Uterus (tissue), 4 donors: ENCODE measurements around the gene PRKN. TPM values are rescaled to one million over a fixed set of nuclear protein-coding genes. Genes with fewer than 3 reads are reported as not detected.

Experiments used
- DNase-seq, 2 donors: peaks; one replicate each; pipeline ENCODE4 v3.0.0-alpha.2; 2019 to 2020
- H3K27ac ChIP-seq, 2 donors: fragments of 200-600 bp; sonication (generic); 1 replicate in 1 of 2; 2 replicates in 1 of 2; pipeline ENCODE4 v1.5.1; 2016 to 2018
- H3K27me3 ChIP-seq, 2 donors: fragments of 200-600 bp; sonication (generic); one replicate each; pipeline ENCODE4 v1.5.1; 2018 to 2019; ENCODE audit warnings: control low read depth in 1 of 2
- H3K36me3 ChIP-seq, 2 donors: fragments of 200-600 bp; sonication (generic); one replicate each; pipeline ENCODE4 v1.5.1; 2019; ENCODE audit warnings: control low read depth in 1 of 2
- H3K4me1 ChIP-seq, 2 donors: fragments of 200-600 bp; sonication (generic); one replicate each; pipeline ENCODE4 v1.5.1; 2018 to 2019; ENCODE audit warnings: control low read depth in 1 of 2
- H3K4me3 ChIP-seq, 2 donors: fragments of 200-600 bp; sonication (generic); 1 replicate in 1 of 2; 2 replicates in 1 of 2; pipeline ENCODE4 v1.5.1; 2018 to 2019; ENCODE audit warnings: mild to moderate bottlenecking in 1 of 2
- H3K9me3 ChIP-seq, 2 donors: fragments of 200-600 bp; sonication (generic); one replicate each; pipeline ENCODE4 v1.5.1; 2019; ENCODE audit warnings: control low read depth in 1 of 2
- CTCF ChIP-seq, 4 experiments: fragments of 200-600 bp in 2 of 4; fragments of 450-650 bp in 2 of 4; sonication (generic) in 2 of 4; IDR thresholded peaks; one replicate each; pipeline ENCODE4 v1.5.1; 2016 to 2019; ENCODE audit warnings: antibody characterized with exemption in 4 of 4, mild to moderate bottlenecking in 2 of 4, moderate library complexity in 1 of 4
- POLR2A ChIP-seq, 2 donors: fragments of 450-650 bp; IDR thresholded peaks; one replicate each; pipeline ENCODE4 v1.6.1; 2016; ENCODE audit warnings: antibody characterized with exemption in 2 of 2, mild to moderate bottlenecking in 1 of 2, moderate library complexity in 1 of 2
- intact Hi-C: fragments of 100-400 bp; cut with DNase I; formaldehyde crosslinking; loops from one replicate; pipeline ENCODE4 v1.15.1; 2023; ENCODE audit warnings: low total_unique reads
- total RNA-seq, 4 donors: library from RNA; depleted of rRNA in 3 of 4; stranded (reverse); fragments of >200 nt in 3 of 4; gene quantifications; one replicate each; pipeline versions ENCODE4 v1.1.0 to v1.2.4, GENCODE V29; 2014 to 2023
- donor health status: DM: yes; HTN: yes; CAD: no.

PRKN gene
- total RNA-seq, 4 donors from 2014 or later = 10.2 to 21.3 (median 13.1) TPM

GRCh38 chr6:161412795-161413194 is 1314.8 kb downstream of the PRKN start:
- no peak for DNase-seq
- no peaks in the 10 kb centered on the region for H3K4me1 ChIP-seq
- H3K4me3 ChIP-seq = no peak overlapping the region
- H3K27ac ChIP-seq = no peak overlapping the region
- H3K36me3 ChIP-seq = no peaks in the 10 kb centered on the region
- intact Hi-C loops = no loop called here
- TF ChIP-seq CTCF (IDR thresholded peaks at IDR 0.05) = no peak
- no peak for TF ChIP-seq POLR2A (IDR thresholded peaks at IDR 0.05)
- H3K27me3 ChIP-seq = no peaks in the 10 kb centered on the region
- H3K9me3 ChIP-seq = no peaks in the 10 kb centered on the region

GRCh38 chr6:161411265-161411944 is 1316.2 kb downstream of the PRKN start:
- no peaks in the 10 kb centered on the region for H3K9me3 ChIP-seq
- no peaks in the 10 kb centered on the region for H3K27me3 ChIP-seq
- H3K36me3 ChIP-seq = no peaks in the 10 kb centered on the region
- H3K4me3 ChIP-seq = no peak overlapping the region
- no peaks in the 10 kb centered on the region for H3K4me1 ChIP-seq
- DNase-seq = no peak
- intact Hi-C loops = no loop called here
- no peak overlapping the region for H3K27ac ChIP-seq
- TF ChIP-seq POLR2A (IDR thresholded peaks at IDR 0.05) (no peak), CTCF (IDR thresholded peaks at IDR 0.05) (no peak)

DNA sequence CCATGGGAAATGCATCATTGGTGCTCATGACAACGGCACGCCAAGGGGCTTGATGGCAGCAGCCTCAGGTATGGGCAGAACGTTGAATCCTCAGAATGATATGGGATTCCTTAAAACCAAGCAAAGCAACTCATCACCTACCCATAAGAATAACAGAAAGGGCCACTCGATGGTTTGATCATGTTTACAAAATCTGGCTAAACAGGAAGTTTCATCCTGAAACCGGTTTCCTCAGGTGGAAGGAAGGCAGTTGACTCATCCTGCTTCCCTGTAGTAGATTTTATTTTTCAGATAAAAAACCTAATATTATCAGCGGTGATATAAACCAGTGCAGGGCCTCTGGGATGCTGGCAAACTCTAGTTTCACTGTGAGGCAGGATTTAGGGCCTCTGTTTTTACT is 1316.8 kb downstream of the PRKN start:
- intact Hi-C loops = no loop called here
- no peak for DNase-seq
- TF ChIP-seq POLR2A (IDR thresholded peaks at IDR 0.05) (no peak), CTCF (IDR thresholded peaks at IDR 0.05) (no peak)
- H3K27ac ChIP-seq = no peak overlapping the region
- no peaks in the 10 kb centered on the region for H3K36me3 ChIP-seq
- no peaks in the 10 kb centered on the region for H3K4me1 ChIP-seq
- no peaks in the 10 kb centered on the region for H3K9me3 ChIP-seq
- no peaks in the 10 kb centered on the region for H3K27me3 ChIP-seq
- H3K4me3 ChIP-seq = no peak overlapping the region

DNA sequence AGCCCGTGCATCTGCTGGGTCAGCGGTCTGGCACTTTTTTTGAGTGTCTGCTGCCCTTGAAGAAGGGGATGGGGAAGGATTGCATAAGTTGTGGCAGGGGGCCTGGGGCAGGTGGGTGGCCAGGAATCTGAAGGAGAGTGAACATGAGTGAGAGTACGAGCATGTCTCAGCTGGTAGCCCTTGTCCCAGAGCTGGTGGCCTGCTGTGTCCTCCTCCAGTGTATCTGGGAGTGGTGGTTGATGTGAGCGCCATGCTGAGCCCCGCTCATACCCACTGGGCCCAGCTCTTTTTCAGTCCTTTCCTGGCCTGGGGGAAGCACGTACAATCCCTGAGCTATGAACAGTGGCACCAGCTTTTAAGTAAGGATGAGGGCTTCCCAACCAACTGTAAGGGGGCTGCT is 1317.5 kb downstream of the PRKN start:
- TF ChIP-seq POLR2A (IDR thresholded peaks at IDR 0.05) (no peak), CTCF (IDR thresholded peaks at IDR 0.05) (no peak)
- no peaks in the 10 kb centered on the region for H3K27me3 ChIP-seq
- H3K4me1 ChIP-seq = no peaks in the 10 kb centered on the region
- no peak overlapping the region for H3K27ac ChIP-seq
- no peak for DNase-seq
- H3K36me3 ChIP-seq = no peaks in the 10 kb centered on the region
- no peak overlapping the region for H3K4me3 ChIP-seq
- intact Hi-C loops = no loop called here
- no peaks in the 10 kb centered on the region for H3K9me3 ChIP-seq

GRCh38 chr6:161409353-161409752 is 1318.2 kb downstream of the PRKN start:
- Histone ChIP-seq H3K27me3 (no peaks in the 10 kb centered on the region), H3K36me3 (no peaks in the 10 kb centered on the region), H3K4me1 (no peaks in the 10 kb centered on the region), H3K9me3 (no peaks in the 10 kb centered on the region), H3K27ac (no peak overlapping the region), H3K4me3 (no peak overlapping the region)
- intact Hi-C loops = no loop called here
- TF ChIP-seq POLR2A (IDR thresholded peaks at IDR 0.05) = no peak
- TF ChIP-seq CTCF (IDR thresholded peaks at IDR 0.05) = no peak
- no peak for DNase-seq
